ENCODE results near the gene ATF6.

ATF6 gene

DNA sequence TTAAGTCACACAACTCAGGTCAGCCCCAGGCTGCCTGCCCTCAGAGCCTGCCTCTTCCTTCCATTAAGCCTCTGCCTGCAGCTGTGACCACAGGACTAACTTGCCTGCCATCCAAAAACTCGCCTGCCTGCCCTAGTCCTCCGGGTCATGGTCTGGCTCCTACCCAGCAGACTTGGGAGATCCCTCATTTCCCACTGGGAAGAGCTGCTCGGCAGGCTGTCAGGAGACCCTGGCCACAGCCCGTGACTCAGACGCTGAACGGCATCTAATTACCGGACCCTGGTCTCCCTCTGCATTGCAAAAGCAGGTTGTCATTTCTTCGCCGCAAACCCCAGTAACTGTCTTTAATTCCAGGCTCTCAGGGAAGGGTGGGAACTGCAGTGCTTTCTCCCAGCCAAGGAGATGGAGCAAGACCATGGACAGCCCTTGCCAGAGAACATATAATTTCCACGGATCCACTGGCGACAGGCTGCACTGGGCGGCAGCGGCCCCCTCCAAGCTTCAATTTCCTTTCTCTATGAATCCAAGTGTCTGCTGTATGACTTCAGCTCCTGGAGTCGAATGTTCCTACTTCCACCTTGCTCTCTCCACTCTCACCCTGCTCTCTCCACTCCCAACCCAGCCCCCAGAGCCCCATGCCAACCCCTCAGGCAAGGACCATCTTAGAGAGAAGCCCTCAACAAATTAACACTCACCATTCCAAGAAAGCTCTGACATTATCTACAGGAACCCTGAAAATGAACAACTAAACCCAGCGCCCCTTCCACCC is 237.1 kb downstream of the ATF6 start:
- no peak for DNase-seq

GRCh38 chr1:162003830-162004215 is 237.7 kb downstream of the ATF6 start:
- DNase-seq = no peak

GRCh38 chr1:162004441-162004950 is 238.4 kb downstream of the ATF6 start:
- no peak for DNase-seq

GRCh38 chr1:162006081-162006480 is 240.0 kb downstream of the ATF6 start:
- DNase-seq = no peak

- DNase-seq = no peak
Measured at GRCh38 chr1:162007466-162007865, 241.3 kb downstream of the ATF6 start.

DNA sequence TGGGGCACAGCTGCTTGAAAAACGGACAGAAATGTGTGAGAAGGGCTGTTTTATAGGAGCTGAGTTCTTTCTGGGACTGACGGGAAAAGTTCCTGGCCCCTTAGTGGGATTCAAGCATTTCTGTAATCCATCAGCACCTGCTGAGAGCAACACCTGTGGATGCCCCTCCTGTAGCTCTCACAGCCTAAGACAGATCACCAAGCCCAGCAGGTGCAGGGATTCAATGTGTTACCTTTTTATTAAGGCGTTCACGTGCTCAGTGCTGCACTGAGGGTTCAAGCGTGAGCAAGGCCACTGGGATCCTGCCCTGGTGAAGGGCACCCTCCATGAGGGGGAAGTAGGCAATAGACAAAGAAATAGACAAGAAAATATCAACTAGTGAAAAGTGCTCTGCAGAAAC is 242.7 kb downstream of the ATF6 start:
- no peak for DNase-seq

DNA sequence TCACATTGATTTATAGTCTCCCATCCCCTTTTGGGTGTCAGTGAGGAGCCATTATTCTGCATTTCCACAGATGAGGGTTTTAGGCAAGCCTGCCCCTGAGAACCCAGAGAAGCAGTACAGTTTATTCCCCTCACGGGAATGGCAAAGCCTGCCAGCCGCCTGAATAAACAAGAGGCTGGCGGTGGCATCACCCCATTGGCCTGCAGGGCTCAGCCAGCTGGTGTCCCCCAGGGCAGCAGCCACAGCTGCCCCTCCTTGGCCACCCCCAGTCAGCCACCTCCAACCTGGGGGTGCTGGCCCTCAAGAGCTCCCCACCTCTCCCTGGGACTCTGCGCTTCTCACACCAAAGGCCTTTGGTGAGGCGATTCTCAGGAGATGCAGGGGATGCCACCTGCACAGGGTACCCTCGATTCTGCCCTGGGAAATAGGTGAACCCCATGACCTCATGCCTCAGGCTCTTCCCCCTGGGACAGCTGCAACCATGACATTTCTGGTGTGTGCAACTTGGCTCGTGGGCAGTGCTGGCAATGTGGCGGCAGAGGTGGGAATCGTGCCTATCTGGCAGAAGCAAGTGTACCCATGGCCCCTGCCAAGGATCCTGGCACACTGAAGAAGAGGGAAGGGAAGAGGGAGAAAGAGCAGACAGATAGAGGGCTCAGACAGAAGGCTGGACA is 243.5 kb downstream of the ATF6 start:
- DNase-seq = no peak

GRCh38 chr1:162010175-162010506 is 244.0 kb downstream of the ATF6 start:
- no peak for DNase-seq

DNA sequence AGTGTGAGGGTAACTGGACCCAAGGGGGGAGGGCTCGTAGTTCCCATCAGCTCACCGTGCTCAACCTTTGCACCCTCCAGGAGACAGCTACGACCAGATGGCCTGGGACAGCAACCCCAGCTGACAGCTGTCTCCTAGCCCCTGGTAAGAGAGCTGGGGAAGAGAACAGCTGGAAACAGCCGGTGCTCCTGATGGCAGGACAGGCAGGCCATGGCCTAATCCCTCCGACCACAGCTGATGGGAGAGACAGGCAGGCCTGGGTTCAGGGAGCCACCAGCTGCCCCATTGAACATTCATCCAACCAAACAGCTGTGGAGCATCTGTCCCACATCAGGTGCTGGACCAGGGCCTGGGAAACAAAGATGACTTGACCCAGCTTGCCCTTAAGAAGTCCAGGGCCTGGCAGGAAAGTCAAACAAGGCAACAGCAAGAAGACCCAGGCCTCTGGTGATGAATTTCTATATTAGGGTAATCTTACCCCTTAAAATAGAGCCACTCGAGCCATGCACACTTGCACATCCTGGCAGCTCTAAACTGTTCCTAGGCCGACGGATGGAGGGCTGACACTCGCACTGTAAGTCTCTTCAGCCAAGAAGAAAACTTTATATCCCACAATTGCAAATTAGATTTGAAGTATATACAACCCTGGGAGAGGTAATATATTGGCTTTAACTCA is 245.4 kb downstream of the ATF6 start:
- DNase-seq = no peak

DNA sequence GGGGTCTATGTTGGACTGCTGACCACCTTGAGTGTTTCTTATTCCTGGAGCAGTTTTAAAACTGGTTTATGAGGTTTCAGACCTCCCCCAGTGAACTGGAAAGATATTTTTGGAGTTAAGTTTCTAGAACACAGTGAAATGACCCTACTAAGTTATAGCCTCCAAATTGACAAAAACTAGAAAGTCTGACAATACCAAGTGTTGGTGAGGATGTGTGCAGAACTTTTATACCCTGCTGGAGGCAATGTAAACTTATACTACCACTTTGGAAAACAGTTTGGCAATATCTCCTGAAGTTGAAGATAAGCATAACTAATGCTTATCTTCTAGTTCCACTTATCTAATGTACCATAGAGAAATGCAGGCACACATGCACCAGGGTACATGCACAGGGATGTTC is 247.2 kb downstream of the ATF6 start:
- no peak for DNase-seq
